DMS153 (cell line): ENCODE data around the gene MOSPD3.

ENCODE experiments used
- DNase-seq: peaks from one replicate; lab custom pipeline; 2025; lab: John Stamatoyannopoulos, UW

The MOSPD3 gene

GRCh38 chr7:100590077-100590737, 22.1 kb upstream of the MOSPD3 start:
- DNase-seq, result no peak

GRCh38 chr7:100591596-100591995, 20.7 kb upstream of the MOSPD3 start:
- no peak for DNase-seq

GRCh38 chr7:100595188-100595587, 17.2 kb upstream of the MOSPD3 start:
- DNase-seq, result no peak

- no peak for DNase-seq
Measured at GRCh38 chr7:100598425-100598824, 13.9 kb upstream of the MOSPD3 start.

- no peak for DNase-seq
Measured at GRCh38 chr7:100599911-100600729, 12.2 kb upstream of the MOSPD3 start.

GRCh38 chr7:100600730-100601038, 11.7 kb upstream of the MOSPD3 start:
- no peak for DNase-seq

GRCh38 chr7:100602889-100603725, 9.2 kb upstream of the MOSPD3 start:
- DNase-seq, result no peak

- DNase-seq, result no peak
Measured at GRCh38 chr7:100603726-100604027, 8.7 kb upstream of the MOSPD3 start.

GRCh38 chr7:100604028-100604975, 8.0 kb upstream of the MOSPD3 start:
- peak; percentile 31 for DNase-seq

- DNase-seq, result no peak
Measured at GRCh38 chr7:100604976-100605911, 7.1 kb upstream of the MOSPD3 start.

GRCh38 chr7:100606313-100606712, 6.0 kb upstream of the MOSPD3 start:
- no peak for DNase-seq

- no peak for DNase-seq
Measured at GRCh38 chr7:100607111-100607510, 5.2 kb upstream of the MOSPD3 start.

GRCh38 chr7:100609958-100610357, 2.4 kb upstream of the MOSPD3 start:
- DNase-seq, result no peak

- no peak for DNase-seq
Measured at GRCh38 chr7:100612730-100613390, 520 bp downstream of the MOSPD3 start.

GRCh38 chr7:100613412-100614175, 1.3 kb downstream of the MOSPD3 start:
- no peak for DNase-seq

GRCh38 chr7:100614308-100614861, 2.0 kb downstream of the MOSPD3 start:
- DNase-seq, result no peak

- no peak for DNase-seq
Measured at GRCh38 chr7:100620239-100620638, 7.9 kb downstream of the MOSPD3 start.

GRCh38 chr7:100620804-100621203, 8.5 kb downstream of the MOSPD3 start:
- no peak for DNase-seq

GRCh38 chr7:100621554-100621953, 9.2 kb downstream of the MOSPD3 start:
- no peak for DNase-seq
